IPS-NIHi11 (cell line): Measurements from ENCODE around the gene DIP2C.
"Not testable (repeated sequence)": the region's sequence is repeated elsewhere in the genome, so short reads cannot be mapped to it uniquely, and the experiment has no call there.

Experiments
- DNase-seq: peaks from one replicate; pipeline ENCODE4 v3.0.0; 2012; ENCODE audit warnings: mixed read lengths, low spot score

Gene DIP2C

GRCh38 chr10:673492-673891, 16.0 kb downstream of the DIP2C start:
- no peak for DNase-seq

- DNase-seq: no peak
Measured at GRCh38 chr10:672992-673391, 16.5 kb downstream of the DIP2C start.

- no peak for DNase-seq
Measured at GRCh38 chr10:672203-672602, 17.3 kb downstream of the DIP2C start.

- DNase-seq: no peak
Measured at GRCh38 chr10:670990-671389, 18.5 kb downstream of the DIP2C start.

GRCh38 chr10:670038-670437, 19.4 kb downstream of the DIP2C start:
- DNase-seq: no peak

- no peak for DNase-seq
Measured at GRCh38 chr10:668786-669485, 20.5 kb downstream of the DIP2C start.

GRCh38 chr10:667602-668143, 21.8 kb downstream of the DIP2C start:
- no peak for DNase-seq

- DNase-seq: no peak
Measured at GRCh38 chr10:667096-667495, 22.4 kb downstream of the DIP2C start.

- DNase-seq: no peak
Measured at GRCh38 chr10:666237-667012, 23.0 kb downstream of the DIP2C start.

GRCh38 chr10:665579-666091, 23.8 kb downstream of the DIP2C start:
- no peak for DNase-seq

GRCh38 chr10:664893-665292, 24.6 kb downstream of the DIP2C start:
- DNase-seq: no peak

GRCh38 chr10:664301-664700, 25.2 kb downstream of the DIP2C start:
- DNase-seq: no peak

GRCh38 chr10:663831-664251, 25.6 kb downstream of the DIP2C start:
- no peak for DNase-seq

- no peak for DNase-seq
Measured at GRCh38 chr10:663466-663751, 26.1 kb downstream of the DIP2C start.

- no peak for DNase-seq
Measured at GRCh38 chr10:662686-663465, 26.6 kb downstream of the DIP2C start.

GRCh38 chr10:662223-662605, 27.3 kb downstream of the DIP2C start:
- DNase-seq: no peak

GRCh38 chr10:661597-662222, 27.8 kb downstream of the DIP2C start:
- no peak for DNase-seq

GRCh38 chr10:660970-661596, 28.4 kb downstream of the DIP2C start:
- no peak for DNase-seq

- no peak for DNase-seq
Measured at GRCh38 chr10:660413-660969, 29.0 kb downstream of the DIP2C start.

- DNase-seq: no peak
Measured at GRCh38 chr10:659688-660141, 29.8 kb downstream of the DIP2C start.

- DNase-seq: not testable (repeated sequence)
Measured at GRCh38 chr10:657816-658350, 31.6 kb downstream of the DIP2C start.
